Loucy (cell line): ENCODE data around the gene NRGN.

Source experiments
- H2AFZ ChIP-seq: fragments of 200-600 bp; sonication (generic); 2 replicates; pipeline ENCODE4 v1.6.0; 2016; ENCODE audit warnings: antibody characterized with exemption, mild to moderate bottlenecking, low read length, moderate library complexity
- H3F3A ChIP-seq: fragments of 200-600 bp; 2 replicates; pipeline ENCODE4 v1.6.0; 2016; ENCODE audit warnings: antibody characterized with exemption, low read depth, mild to moderate bottlenecking
- H3K27me3 ChIP-seq: fragments of 200-600 bp; sonication (generic); 2 replicates; pipeline ENCODE4 v1.6.1; 2014; ENCODE audit warnings: low read length, mild to moderate bottlenecking; ENCODE audit not compliant: insufficient read depth, poor library complexity, severe bottlenecking
- H3K36me3 ChIP-seq: fragments of 200-600 bp; sonication (generic); 2 replicates; pipeline ENCODE4 v1.6.1; 2016; ENCODE audit warnings: low read length; ENCODE audit not compliant: insufficient read depth
- H3K4me1 ChIP-seq: fragments of 200-600 bp; sonication (generic); 2 replicates; pipeline ENCODE4 v1.5.1; 2014; ENCODE audit warnings: low read length, mild to moderate bottlenecking; ENCODE audit not compliant: insufficient read depth, poor library complexity, severe bottlenecking
- H3K4me2 ChIP-seq: fragments of 200-600 bp; sonication (generic); 2 replicates; pipeline ENCODE4 v1.6.0; 2014; ENCODE audit warnings: antibody characterized with exemption, low read length, low read depth, mild to moderate bottlenecking; ENCODE audit not compliant: poor library complexity, severe bottlenecking
- H3K4me3 ChIP-seq: fragments of 200-600 bp; sonication (generic); 2 replicates; pipeline ENCODE4 v1.5.1; 2014; ENCODE audit warnings: low read length, mild to moderate bottlenecking, mixed read lengths; ENCODE audit not compliant: poor library complexity, severe bottlenecking
- H3K79me2 ChIP-seq: fragments of 200-600 bp; sonication (generic); 2 replicates; pipeline ENCODE4 v1.6.1; 2014; ENCODE audit warnings: low read length; ENCODE audit not compliant: insufficient read depth
- H3K9ac ChIP-seq: fragments of 200-600 bp; sonication (generic); 2 replicates; pipeline ENCODE4 v1.6.0; 2014; ENCODE audit warnings: mild to moderate bottlenecking, low read depth, low read length, moderate library complexity; ENCODE audit not compliant: poor library complexity, severe bottlenecking
- H3K9me2 ChIP-seq: fragments of 200-600 bp; sonication (generic); replicated peaks from 2 replicates; pipeline ENCODE4 v1.6.1; 2016; ENCODE audit warnings: low read depth, low read length, mixed read lengths
- H3K9me3 ChIP-seq: fragments of 200-600 bp; sonication (generic); 2 replicates; pipeline ENCODE4 v1.6.1; 2014; ENCODE audit warnings: mild to moderate bottlenecking, antibody characterized with exemption, low read length, low read depth; ENCODE audit not compliant: insufficient read depth
- H4K20me1 ChIP-seq: fragments of 200-600 bp; sonication (generic); 2 replicates; pipeline ENCODE4 v1.6.0; 2014; ENCODE audit warnings: antibody characterized with exemption, low read length, mild to moderate bottlenecking; ENCODE audit not compliant: insufficient read depth, poor library complexity, severe bottlenecking
- CTCF ChIP-seq: fragments of 200-600 bp; sonication (generic); conservative IDR thresholded peaks from 2 replicates; pipeline ENCODE4 v1.5.1; 2014; ENCODE audit warnings: mild to moderate bottlenecking, antibody characterized with exemption, low read length
- EZH2phosphoT487 ChIP-seq: fragments of 200-600 bp; IDR thresholded peaks from 2 replicates; pipeline ENCODE4 v1.6.1; 2018; ENCODE audit warnings: antibody characterized with exemption, mild to moderate bottlenecking, moderate library complexity, borderline replicate concordance

NRGN gene

GRCh38 chr11:124718801-124719200 lies 20.9 kb upstream of the NRGN start:
- no peak overlapping the region for H3K9ac ChIP-seq
- no peak for TF ChIP-seq CTCF
- no peak for TF ChIP-seq EZH2phosphoT487
- no peak overlapping the region for H3K4me3 ChIP-seq
- H3K4me2 ChIP-seq: peak overlapping the region; percentile 79
- no peaks in the 10 kb centered on the region for H3K9me3 ChIP-seq
- no peaks in the 10 kb centered on the region for H4K20me1 ChIP-seq
- no peaks in the 10 kb centered on the region for H3F3A ChIP-seq
- no peaks in the 10 kb centered on the region for H3K9me2 ChIP-seq
- H3K4me1 ChIP-seq: peaks cover 33% of the 10 kb centered on the region
- H3K27me3 ChIP-seq: peaks cover 12% of the 10 kb centered on the region
- H2AFZ ChIP-seq: no peak overlapping the region
- H3K79me2 ChIP-seq: no peaks in the 10 kb centered on the region
- no peaks in the 10 kb centered on the region for H3K36me3 ChIP-seq

- TF ChIP-seq EZH2phosphoT487: no peak
- no peak for TF ChIP-seq CTCF
- Histone ChIP-seq H3K4me3 (no peak overlapping the region), H3K27me3 (peaks cover 12% of the 10 kb centered on the region), H3K79me2 (no peaks in the 10 kb centered on the region), H3K9me3 (no peaks in the 10 kb centered on the region), H3K36me3 (no peaks in the 10 kb centered on the region), H4K20me1 (no peaks in the 10 kb centered on the region), H2AFZ (no peak overlapping the region), H3K9ac (no peak overlapping the region), H3K4me2 (no peak overlapping the region), H3F3A (no peaks in the 10 kb centered on the region), H3K4me1 (peaks cover 40% of the 10 kb centered on the region), H3K9me2 (no peaks in the 10 kb centered on the region)
Measured at GRCh38 chr11:124719534-124719933, 20.2 kb upstream of the NRGN start.

GRCh38 chr11:124722176-124722575 lies 17.6 kb upstream of the NRGN start:
- TF ChIP-seq CTCF (no peak), EZH2phosphoT487 (no peak)
- H3K4me2 ChIP-seq: peak overlapping the region; percentile 3
- H3K27me3 ChIP-seq: peaks cover 12% of the 10 kb centered on the region

More at GRCh38 chr11:124722176-124722575, 17.6 kb upstream of the NRGN start:
- H3F3A ChIP-seq: no peaks in the 10 kb centered on the region
- H4K20me1 ChIP-seq: no peaks in the 10 kb centered on the region
- no peaks in the 10 kb centered on the region for H3K79me2 ChIP-seq
- no peak overlapping the region for H3K9ac ChIP-seq
- H3K4me1 ChIP-seq: peaks cover 55% of the 10 kb centered on the region
- H3K9me2 ChIP-seq: no peaks in the 10 kb centered on the region
- H3K36me3 ChIP-seq: no peaks in the 10 kb centered on the region
- H3K4me3 ChIP-seq: no peak overlapping the region
- no peak overlapping the region for H2AFZ ChIP-seq
- no peaks in the 10 kb centered on the region for H3K9me3 ChIP-seq
